CD4-positive, alpha-beta T cell treated with Interleukin-15 for 1 hour (primary cell): ENCODE measurements around the gene FDXR.
"Not testable (repeated sequence)": the region's sequence is repeated elsewhere in the genome, so short reads cannot be mapped to it uniquely, and the experiment has no call there.

Experiments used
- DNase-seq: peaks from one replicate; pipeline ENCODE4 v3.0.0-alpha.2; 2020

Gene FDXR

DNA sequence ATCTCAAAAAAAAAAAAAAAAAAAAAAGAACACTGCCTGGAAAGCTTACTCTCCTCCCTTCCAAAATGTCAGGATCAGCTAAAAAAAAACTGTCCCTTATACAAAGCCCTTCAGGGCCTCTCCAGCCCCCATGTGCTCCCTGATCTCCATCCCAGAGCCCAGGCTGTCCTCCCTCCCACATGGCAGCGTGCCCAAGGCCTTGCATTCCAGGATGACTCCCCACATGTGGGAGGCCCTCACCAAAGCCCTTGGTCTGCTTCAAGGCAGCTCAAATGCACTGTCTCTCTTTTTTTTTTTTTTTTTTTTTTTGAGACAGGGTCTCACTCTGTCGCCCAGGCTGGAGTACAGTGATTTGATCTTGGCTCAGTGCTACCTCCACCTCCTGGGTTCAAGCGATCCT is 2.3 kb downstream of the FDXR start:
- DNase-seq = no peak

DNA sequence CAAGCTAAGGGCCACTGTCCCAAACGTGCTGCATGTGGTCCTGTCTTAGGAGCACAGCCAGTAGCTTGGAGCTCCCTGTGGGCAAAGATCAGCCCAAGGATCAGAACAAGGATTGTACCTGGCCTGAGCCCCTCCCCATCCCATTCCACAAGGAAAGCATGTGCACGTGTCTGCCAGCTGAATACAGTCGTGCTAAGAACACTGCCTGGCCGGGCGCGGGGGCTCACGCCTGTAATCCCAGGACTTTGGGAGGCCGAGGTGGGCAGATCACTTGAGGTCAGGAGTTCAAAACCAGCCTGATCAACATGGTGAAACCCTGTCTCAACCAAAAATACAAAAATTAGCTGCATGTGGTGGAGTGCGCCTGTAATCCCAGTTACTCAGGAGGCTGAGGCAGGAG is 2.8 kb downstream of the FDXR start:
- not testable (repeated sequence) for DNase-seq

DNA sequence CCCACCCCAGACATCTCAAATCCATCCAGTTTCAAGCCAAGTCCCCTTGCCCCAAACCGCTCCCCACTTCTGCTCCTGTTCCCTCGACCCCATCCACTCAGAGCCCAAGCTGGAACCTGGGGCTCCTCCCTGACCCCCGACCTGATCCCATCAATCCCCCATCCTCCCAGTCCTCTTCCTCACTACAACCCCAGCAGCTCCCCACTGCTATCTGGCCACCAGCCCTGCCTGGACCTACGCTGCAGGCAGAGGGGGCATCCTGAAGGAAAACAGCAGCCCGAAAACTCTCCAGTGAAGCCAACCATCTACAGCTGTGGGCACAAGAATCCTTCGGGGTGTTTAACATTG is 3.9 kb downstream of the FDXR start:
- no peak for DNase-seq

- DNase-seq = no peak
These were observed 4.4 kb downstream of the FDXR start for GRCh38 chr17:74868251-74868907.

DNA sequence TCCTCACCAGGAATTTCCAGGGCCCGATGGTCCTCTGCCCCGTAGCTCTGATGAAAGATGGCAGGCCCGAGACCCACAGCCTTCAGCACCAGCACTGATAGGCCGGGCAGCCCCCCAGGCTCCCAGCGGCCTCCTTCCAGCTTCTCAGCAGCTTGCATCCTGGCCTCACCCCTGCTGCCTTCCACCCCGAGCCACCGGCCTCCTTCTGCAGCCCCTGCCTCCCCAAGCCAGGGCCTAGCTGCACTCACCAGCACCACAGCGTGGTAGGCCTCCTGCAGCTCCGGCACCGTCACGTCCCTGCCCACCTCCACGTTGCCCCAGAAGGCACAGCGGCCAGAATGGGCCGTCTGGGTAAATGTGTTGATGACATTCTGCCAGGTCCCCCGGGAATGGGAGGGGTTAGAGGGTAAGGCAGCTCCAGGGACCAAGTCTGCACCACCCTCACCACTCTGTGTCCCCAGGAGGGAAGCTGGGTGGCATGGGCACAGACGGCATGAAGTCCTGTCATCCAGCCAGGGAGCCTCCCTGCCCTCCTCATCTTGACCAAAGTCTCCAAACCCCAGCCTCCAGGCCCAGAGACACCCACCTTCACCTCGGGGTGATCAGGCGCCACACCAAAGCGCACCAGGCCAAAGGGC is 6.5 kb downstream of the FDXR start:
- no peak for DNase-seq

DNA sequence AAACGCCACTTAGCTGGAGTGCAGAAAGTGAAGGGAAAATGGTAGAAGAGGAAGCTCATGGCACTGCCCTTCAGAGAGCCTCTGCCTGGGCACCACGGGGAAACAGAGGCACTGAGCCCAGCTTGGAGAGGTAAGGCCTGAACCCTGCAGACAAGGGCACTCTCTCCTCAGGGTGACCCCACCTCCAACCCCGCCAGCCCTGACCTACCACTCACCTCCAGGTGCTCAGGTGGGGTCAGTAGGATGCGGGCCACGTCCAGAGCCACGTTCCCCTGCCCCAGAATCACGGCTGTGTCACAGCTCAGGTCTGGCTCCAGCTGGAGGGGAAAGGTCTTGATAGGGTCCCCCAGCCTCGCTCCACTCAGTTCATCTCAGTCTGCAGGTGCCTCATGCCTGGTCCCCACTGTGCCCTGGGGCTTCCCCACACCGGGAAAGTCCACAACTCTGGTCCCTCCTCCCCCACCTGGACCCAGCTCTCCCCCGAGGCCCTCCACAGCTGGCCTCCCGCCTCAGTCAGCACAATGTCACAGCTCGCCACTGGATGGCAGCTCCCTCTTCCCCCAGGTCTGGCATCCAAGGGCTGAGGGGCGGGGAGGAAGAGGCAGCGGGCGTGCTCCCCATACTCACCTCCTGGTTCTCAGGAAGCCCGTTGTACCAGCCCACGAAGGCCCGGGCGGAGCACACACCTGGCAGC is 7.1 kb downstream of the FDXR start:
- DNase-seq = no peak

GRCh38 chr17:74864866-74865395 is 7.9 kb downstream of the FDXR start:
- peak; percentile 69 for DNase-seq

DNA sequence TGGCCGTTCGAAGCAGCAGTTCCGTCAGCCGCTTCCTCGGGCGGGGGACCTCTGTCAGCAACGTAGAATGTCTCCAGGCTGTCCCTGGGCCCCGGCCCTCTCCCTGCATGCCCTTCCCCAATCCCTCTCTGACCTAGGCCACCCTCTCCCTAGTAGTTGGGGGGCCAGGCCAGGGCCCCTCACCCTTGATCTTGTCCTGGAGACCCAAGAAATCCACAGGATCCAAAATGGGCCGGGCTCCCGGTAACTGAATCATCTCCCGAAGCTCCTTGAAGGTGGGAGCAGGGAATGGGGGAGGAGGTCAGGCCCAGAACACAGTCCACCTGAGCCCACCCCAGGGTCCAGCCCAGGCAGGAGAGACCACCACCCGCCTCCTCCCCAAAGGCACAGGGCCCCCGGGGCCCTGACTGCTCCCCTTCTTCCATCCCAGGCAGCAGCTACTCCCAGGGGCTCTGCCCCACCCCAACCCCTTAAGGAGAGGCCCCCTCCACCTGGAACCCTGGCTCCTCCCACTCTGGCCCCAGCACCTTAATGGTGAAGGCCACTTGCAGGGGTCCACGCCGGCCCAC is 8.4 kb downstream of the FDXR start:
- no peak for DNase-seq

DNA sequence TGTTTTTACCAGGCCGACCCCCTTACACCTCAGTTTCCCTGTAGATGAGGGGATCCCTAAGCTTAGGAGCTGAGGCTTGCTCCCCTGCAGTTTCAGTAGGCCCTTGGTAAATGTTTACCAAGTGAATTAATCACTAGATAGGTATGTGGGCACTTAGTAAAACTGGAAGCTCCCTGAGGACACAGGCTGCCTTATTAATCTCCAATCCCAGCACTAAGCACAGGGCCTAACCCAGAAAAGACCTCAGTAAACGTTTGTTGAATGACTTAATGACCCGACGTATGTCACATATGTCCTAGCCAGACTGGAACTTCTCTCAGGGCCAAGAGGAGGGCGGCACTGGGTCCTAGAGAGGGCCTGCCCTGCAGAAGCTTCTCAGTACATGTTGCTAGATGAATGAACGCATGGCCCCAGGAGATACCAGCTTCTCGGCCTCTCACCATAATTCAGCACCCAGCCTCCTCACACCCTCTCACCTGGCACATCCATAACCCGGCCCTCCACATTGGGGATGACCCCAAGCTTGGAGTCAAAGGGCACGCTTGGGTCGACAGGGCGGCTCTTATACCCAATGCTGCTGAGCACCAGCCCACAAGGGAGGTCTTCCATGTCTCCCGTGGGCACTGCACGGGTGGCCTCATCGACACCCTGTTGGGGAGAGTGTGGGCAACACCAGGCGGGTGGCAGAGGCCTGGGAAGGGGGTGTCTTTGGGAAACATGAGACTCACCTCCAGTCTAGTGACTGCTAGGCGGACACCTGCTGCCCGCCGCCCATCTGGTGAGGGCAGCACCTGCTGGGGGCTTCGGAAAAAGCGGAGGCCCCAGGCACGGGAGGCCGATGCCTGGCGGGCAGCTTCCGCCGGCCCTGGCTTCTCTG is 9.1 kb downstream of the FDXR start:
- DNase-seq = no peak

- DNase-seq = no peak
These were observed 9.9 kb downstream of the FDXR start for GRCh38 chr17:74862919-74863318.

DNA sequence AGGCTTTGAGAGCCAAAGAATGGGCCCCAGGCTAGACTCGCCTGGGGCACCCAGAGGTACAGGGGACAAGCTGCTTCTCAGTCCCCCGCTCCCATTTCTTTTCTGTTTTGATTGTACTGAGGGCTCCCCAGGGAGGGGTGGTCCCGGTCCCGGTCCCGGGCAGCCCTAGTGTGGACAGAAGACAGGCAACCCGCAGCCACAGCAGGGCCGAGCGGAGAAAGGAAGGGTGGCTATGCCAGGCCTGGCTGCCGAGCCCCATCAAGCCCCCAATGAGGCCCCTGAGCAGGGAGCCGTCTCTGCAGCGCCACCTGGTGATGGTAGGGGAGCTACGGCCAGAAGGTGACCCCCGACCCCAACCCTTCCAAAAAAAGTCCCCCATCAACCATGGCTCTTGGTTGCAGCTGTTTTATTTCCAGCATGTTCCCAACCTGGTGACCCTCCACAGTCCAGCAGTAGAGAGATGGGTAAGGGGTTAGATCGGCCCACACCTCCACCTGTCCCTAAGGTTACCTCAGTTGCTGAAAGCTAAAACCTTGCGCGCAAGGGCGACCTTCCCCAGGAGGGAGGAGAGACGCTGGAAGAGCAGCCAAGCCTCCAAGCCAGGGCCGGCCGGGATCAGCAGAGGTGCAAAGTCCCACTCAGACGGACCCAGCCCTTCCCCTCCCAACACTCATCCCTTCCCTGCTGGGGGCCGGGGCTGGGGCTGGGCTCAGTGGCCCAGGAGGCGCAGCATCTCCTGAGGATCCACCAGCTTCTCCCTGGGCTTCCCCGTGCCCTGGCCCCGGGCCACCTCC is 10.5 kb downstream of the FDXR start:
- DNase-seq = peak; percentile 74

DNA sequence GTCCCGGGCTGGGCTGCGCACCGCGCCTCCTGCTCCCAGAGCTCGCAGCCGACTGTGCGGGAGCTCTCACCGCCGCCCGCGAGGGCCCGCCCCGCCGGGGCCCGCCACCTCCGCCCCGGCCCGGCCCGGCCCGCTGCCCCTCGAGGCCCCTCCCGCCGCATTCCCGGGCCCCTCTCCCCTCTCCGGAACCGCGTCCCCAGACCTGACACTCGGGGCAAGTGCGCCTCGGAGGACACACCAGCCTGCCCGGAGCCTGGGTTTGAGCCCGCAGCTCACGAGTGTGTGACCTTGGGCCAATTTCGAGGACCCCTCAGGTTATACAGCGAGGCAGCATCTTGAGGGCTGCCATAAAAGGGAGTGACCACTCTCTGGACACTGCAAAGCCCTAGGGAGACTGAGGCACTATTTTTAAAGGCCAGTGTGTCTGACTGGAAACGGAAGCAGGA is 11.1 kb downstream of the FDXR start:
- no peak for DNase-seq

DNA sequence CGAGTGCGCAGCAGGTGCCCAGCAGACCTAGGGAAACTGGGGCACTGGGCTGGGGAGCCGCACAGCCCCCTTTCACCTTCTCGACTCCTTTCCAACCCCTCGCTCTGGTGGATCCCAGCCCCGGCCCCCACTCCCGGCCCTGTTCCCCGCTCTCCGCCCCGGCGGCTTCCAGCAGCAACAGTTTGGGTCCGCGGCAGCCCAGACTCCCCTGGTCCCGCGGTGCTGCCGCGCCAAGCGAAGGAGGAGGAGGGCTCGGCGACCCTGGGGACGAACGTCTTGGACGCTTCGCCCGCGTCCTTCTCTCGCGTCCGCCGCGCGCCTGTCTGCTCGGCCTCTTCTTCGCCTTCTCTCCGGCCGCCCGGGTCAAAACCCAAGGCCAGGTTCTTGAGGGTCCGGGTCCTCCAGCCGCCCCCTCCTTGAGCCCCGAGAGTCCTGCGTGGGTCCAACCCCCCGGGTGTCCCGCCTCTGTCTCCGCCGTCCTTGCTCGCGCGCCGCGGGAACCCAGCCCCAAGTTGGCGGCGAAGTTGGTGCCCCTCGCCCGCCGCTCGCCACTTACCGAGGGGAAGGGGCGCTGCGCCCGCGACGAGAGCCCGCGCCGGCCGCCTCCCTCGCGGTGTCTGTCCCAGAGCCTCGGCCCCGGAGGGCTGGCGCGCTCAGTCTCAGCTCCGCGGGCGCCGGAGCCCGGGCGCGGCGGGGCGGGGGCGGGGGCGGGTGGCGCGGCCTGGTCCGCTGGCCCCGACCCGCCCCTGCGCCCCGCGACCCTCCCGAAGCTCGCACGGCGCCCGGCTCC is 11.7 kb downstream of the FDXR start:
- DNase-seq = no peak

- no peak for DNase-seq
These were observed 12.4 kb downstream of the FDXR start for GRCh38 chr17:74860229-74860871.

DNA sequence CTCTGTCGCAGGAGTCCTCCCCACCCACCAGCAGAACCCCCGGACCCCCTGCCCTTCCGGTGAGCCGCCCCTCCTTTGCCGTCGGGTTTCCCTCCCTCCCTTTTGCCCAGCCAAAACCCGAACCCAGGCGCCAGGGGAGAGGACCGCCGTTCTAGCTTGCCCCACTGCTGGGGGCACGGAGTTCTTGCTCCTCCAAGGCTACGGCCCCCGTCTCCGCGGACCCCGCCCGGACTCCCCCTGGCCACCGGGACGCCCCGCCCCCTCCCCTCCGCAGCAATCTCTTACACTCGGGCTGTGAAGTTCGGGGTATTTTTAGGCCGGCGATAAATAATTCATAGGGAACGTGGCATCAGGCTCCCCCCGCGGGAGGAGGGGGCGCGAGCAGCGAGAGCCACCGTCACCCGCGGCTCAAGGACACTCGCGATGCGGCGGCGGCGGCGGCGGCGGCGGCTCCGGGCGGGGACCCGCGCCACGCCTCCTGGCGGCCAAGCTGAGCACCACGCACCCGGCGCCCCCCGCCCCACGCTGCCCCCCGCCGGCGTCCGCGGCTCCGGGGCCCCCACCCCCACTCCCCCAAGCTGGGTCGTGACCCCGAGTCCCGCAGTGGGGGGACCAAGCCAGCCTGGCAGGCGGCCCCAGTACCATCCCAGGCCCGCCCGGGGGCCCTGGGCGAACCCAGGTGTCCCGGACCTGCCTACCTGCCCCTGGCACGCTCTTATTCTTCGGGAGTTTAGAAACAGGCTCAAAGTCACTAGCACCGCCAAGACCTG is 13.2 kb downstream of the FDXR start, which contains the start of gene GRIN2C:
TSS of gene GRIN2C (minus strand) at position 427 of the 770 bp plus-strand sequence. CDS start 4,793 bp downstream, outside the sequence.
- DNase-seq = no peak

DNA sequence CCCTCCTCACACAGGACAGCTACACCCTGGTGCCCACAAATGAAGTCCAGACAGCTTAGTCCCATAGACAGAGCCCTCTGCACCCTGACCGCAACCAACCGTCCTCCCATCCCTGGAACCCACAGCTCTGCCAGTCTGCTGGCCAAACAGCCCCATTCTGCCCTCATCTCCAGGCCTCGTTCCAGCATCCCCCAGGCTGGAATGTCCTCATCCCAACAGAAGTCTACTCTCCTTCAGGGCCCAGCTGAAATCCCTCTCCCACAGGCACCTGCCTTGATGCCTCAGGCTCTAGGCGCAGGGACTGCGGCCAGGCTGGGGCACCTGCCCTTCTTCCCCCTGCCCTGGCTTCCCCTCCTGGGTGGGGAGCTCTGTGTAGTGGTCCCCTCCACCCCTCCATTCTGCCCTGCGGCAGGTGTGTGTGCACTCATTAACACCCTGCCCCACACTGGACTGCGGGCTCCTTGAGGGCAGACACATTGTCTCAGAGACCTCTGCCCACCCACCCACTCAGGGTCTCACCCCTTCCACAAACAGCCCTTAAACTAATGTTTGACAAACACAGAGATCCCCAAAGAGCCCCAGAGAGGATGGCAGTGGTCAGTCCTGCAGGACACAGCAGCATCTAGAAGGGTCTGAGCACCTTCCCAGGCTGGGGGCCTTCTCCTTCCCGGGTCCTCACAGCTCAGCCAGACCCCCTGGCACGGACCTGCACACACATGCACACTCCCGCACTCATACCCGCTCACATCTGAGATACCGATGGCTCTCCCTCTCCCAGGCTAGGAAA is 13.9 kb downstream of the FDXR start:
- DNase-seq = no peak

DNA sequence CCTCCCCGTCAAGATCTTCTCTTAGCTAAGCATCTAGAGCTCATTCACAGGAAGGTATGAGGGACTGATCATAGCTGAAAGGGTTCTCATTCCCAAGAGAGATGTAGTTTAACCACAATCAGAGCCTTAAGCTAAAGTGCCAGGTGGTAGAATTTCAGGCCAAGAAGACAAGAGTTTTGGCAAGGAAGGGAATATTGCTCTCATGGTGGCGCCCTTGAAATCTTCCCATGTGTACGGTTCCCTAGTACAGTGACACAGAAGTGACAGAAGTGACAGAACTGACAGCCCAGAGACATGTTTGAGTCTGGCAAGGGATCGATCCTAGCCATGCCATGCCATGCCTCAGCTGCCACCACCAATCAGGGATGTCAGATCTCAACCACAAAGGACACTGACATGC is 15.6 kb downstream of the FDXR start:
- DNase-seq = no peak

GRCh38 chr17:74856112-74856511 is 16.7 kb downstream of the FDXR start:
- DNase-seq = no peak

GRCh38 chr17:74855323-74855722 is 17.5 kb downstream of the FDXR start:
- DNase-seq = no peak
